Measurements from ENCODE around the gene C10orf90.

DNA sequence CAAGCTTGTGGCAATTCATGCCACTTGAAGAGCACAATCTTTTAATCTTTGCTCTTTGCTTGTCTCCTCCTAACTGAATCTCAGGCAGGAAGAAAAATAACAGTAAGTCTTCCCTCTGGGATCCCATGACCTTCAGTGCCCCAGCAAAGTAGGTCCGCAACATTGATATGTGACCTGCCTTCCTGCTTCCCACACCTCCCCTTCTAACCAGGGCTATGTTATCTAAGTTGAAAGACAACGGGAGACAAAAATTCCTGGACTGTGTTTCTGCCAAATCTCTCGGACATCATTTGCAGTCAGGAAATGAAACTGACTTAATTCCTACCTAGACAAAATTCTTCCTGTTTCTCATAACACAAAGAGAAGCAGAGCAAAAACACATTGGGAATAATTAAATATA is 53.8 kb downstream of the C10orf90 start:
- TF ChIP-seq, protein P1, sequence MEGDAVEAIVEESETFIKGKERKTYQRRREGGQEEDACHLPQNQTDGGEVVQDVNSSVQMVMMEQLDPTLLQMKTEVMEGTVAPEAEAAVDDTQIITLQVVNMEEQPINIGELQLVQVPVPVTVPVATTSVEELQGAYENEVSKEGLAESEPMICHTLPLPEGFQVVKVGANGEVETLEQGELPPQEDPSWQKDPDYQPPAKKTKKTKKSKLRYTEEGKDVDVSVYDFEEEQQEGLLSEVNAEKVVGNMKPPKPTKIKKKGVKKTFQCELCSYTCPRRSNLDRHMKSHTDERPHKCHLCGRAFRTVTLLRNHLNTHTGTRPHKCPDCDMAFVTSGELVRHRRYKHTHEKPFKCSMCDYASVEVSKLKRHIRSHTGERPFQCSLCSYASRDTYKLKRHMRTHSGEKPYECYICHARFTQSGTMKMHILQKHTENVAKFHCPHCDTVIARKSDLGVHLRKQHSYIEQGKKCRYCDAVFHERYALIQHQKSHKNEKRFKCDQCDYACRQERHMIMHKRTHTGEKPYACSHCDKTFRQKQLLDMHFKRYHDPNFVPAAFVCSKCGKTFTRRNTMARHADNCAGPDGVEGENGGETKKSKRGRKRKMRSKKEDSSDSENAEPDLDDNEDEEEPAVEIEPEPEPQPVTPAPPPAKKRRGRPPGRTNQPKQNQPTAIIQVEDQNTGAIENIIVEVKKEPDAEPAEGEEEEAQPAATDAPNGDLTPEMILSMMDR (conservative IDR thresholded peaks at IDR 0.05) = no peak
- no peak for TF ChIP-seq EZH2 (IDR thresholded peaks at IDR 0.05; ENCODE audit: low read depth)

Data from PC-9 (cell line).